ENCODE data around the gene ZNF467.

Gene ZNF467

GRCh38 chr7:149774237-149775175 lies 1.1 kb upstream of the ZNF467 start:
- no peak overlapping the region for H3K27ac ChIP-seq
- DNase-seq (ENCODE audit: low read depth, low spot score) = no peak

GRCh38 chr7:149772956-149773434 lies 393 bp downstream of the ZNF467 start:
- no peak for DNase-seq (ENCODE audit: low read depth, low spot score)
- H3K27ac ChIP-seq = no peak overlapping the region

- H3K27ac ChIP-seq = no peak overlapping the region
- DNase-seq (ENCODE audit: low read depth, low spot score) = no peak
Measured at GRCh38 chr7:149772241-149772955, 990 bp downstream of the ZNF467 start.

- peak; percentile 41 for DNase-seq (ENCODE audit: low read depth, low spot score)
- no peak overlapping the region for H3K27ac ChIP-seq
Measured at GRCh38 chr7:149771720-149772240, 1.6 kb downstream of the ZNF467 start.

- no peak overlapping the region for H3K27ac ChIP-seq
- no peak for DNase-seq (ENCODE audit: low read depth, low spot score)
Measured at GRCh38 chr7:149770728-149771636, 2.4 kb downstream of the ZNF467 start.

- no peak for DNase-seq (ENCODE audit: low read depth, low spot score)
- H3K27ac ChIP-seq = no peak overlapping the region
Measured at GRCh38 chr7:149769915-149770314, 3.5 kb downstream of the ZNF467 start.

- DNase-seq (ENCODE audit: low read depth, low spot score) = no peak
Measured at GRCh38 chr7:149768931-149769330, 4.5 kb downstream of the ZNF467 start.

GRCh38 chr7:149767068-149767467 lies 6.3 kb downstream of the ZNF467 start:
- no peak for DNase-seq (ENCODE audit: low read depth, low spot score)

More at GRCh38 chr7:149768931-149769330, 4.5 kb downstream of the ZNF467 start:
- H3K27ac ChIP-seq = no peak overlapping the region

GRCh38 chr7:149766135-149766675 lies 7.2 kb downstream of the ZNF467 start:
- no peak for DNase-seq (ENCODE audit: low read depth, low spot score)
- no peak overlapping the region for H3K27ac ChIP-seq

More at GRCh38 chr7:149767068-149767467, 6.3 kb downstream of the ZNF467 start:
- no peak overlapping the region for H3K27ac ChIP-seq

GRCh38 chr7:149765399-149766121 lies 7.8 kb downstream of the ZNF467 start:
- H3K27ac ChIP-seq = no peak overlapping the region
- DNase-seq (ENCODE audit: low read depth, low spot score) = no peak

- DNase-seq (ENCODE audit: low read depth, low spot score) = no peak
Measured at GRCh38 chr7:149764481-149765398, 8.6 kb downstream of the ZNF467 start.

GRCh38 chr7:149763563-149764240 lies 9.7 kb downstream of the ZNF467 start:
- no peak for DNase-seq (ENCODE audit: low read depth, low spot score)
- no peak overlapping the region for H3K27ac ChIP-seq

More at GRCh38 chr7:149764481-149765398, 8.6 kb downstream of the ZNF467 start:
- no peak overlapping the region for H3K27ac ChIP-seq

- no peak for DNase-seq (ENCODE audit: low read depth, low spot score)
- H3K27ac ChIP-seq = no peak overlapping the region
Measured at GRCh38 chr7:149762610-149763009, 10.8 kb downstream of the ZNF467 start.

GRCh38 chr7:149762089-149762488 lies 11.3 kb downstream of the ZNF467 start:
- DNase-seq (ENCODE audit: low read depth, low spot score) = no peak
- no peak overlapping the region for H3K27ac ChIP-seq

- no peak overlapping the region for H3K27ac ChIP-seq
- DNase-seq (ENCODE audit: low read depth, low spot score) = no peak
Measured at GRCh38 chr7:149761307-149761706, 12.1 kb downstream of the ZNF467 start.

GRCh38 chr7:149760538-149760937 lies 12.8 kb downstream of the ZNF467 start:
- no peak overlapping the region for H3K27ac ChIP-seq
- no peak for DNase-seq (ENCODE audit: low read depth, low spot score)

Data from epithelial cell of prostate (primary cell).